B cell (primary cell): ENCODE data around the gene MRPL53.

Experiments
- CTCF ChIP-seq: fragments of 200-600 bp; IDR thresholded peaks from one replicate; pipeline ENCODE4 v1.8.0; 2022; ENCODE audit warnings: antibody characterized with exemption, mild to moderate bottlenecking
- EZH2 ChIP-seq: IDR thresholded peaks from 2 replicates; pipeline ENCODE4 v1.6.1; 2012; ENCODE audit warnings: borderline replicate concordance, low read depth, mild to moderate bottlenecking, moderate library complexity, low read length; ENCODE audit not compliant: insufficient read depth, poor library complexity, severe bottlenecking

- no peak for TF ChIP-seq CTCF
- TF ChIP-seq EZH2 = no peak
Measured at GRCh38 chr2:74424139-74424992, 48.1 kb downstream of the MRPL53 start.
